Glutamatergic neuron (in vitro differentiated cells): Measurements from ENCODE around the gene RTF1. TPM values are rescaled to one million over a fixed set of nuclear protein-coding genes. Genes with fewer than 3 reads are reported as not detected.
A peak's percentile ranks its signal among the peaks of the same experiment; 100 is the strongest.

Experiments
- DNase-seq: peaks from one replicate; pipeline ENCODE4 v3.0.0; 2022
- H3K27ac Mint-ChIP-seq: one replicate; pipeline ENCODE4 v1.8.0; 2020; ENCODE audit warnings: mild to moderate bottlenecking, mixed read lengths, inconsistent platforms; ENCODE audit not compliant: unreplicated experiment
- H3K27me3 Mint-ChIP-seq: one replicate; pipeline ENCODE4 v1.8.0; 2020; ENCODE audit warnings: mild to moderate bottlenecking, moderate library complexity, mixed read lengths, inconsistent platforms; ENCODE audit not compliant: unreplicated experiment
- H3K36me3 Mint-ChIP-seq: one replicate; pipeline ENCODE4 v1.8.0; 2020; ENCODE audit warnings: mild to moderate bottlenecking, mixed read lengths, inconsistent platforms; ENCODE audit not compliant: unreplicated experiment
- H3K4me1 Mint-ChIP-seq: one replicate; pipeline ENCODE4 v1.8.0; 2020; ENCODE audit warnings: mild to moderate bottlenecking, low read depth, mixed read lengths, inconsistent platforms; ENCODE audit not compliant: unreplicated experiment
- H3K4me3 Mint-ChIP-seq: one replicate; pipeline ENCODE4 v1.8.0; 2020; ENCODE audit warnings: mild to moderate bottlenecking, mixed read lengths, inconsistent platforms; ENCODE audit not compliant: unreplicated experiment
- H3K9me3 Mint-ChIP-seq: one replicate; pipeline ENCODE4 v1.8.0; 2020; ENCODE audit warnings: mild to moderate bottlenecking, moderate library complexity, mixed read lengths, inconsistent platforms; ENCODE audit not compliant: unreplicated experiment
- total RNA-seq: library from RNA; stranded (reverse); fragmentation: NEBNext Ultra II Directional; extraction: Animal tissue kit (Norgen Biotek cat#: 25700); gene quantifications from one replicate; pipeline ENCODE4 v1.2.1, GENCODE V29; 2021; ENCODE audit not compliant: unreplicated experiment
- TF ChIP-seq, protein P1 (sequence below): fragments of 200-600 bp; sonication (generic); IDR thresholded peaks from one replicate; pipeline ENCODE4 v1.5.0; 2021; ENCODE audit not compliant: partially characterized antibody, unreplicated experiment

The RTF1 gene
- total RNA-seq, 1 donor from 2014 or later, result 66.4 TPM

DNA sequence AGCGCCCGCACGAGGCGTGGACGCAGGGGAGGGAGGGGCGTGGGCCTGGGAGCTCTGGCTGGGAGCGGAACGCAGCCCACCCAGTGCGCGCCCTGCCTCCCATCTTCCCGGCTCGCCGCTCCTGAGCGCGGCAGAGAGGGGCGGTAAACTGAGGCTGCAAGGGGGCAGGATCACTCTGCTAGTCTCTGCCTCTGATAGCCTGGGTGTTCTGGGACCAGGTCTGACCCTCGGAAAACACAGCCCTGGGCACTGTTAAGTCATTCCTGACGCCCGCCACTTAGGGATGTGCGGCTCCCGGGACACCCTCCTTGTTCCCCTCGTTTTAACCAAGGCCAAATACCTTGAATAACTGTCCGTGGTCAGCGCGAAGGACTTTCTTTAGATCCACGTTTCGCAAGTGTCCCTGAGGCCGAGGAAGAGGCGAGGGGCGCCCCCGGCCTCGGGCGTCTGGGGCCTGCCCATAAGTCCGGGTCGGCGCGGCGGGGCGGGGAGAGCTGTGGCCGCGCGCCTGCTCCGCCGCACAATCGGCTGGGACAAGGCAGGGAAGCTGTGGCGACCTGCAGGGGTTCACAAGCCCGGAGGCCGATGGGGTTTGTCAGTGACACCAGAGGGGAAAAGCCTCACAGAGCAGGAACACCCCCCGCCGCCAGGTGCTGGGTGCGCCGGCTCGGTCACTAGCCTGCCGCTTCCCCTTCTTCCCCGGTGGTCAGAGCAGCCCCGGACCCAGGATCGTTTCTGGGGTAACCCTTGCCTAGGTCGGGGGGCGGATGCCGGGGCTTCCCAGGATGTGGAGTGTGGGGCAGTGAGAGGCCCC, 78.2 kb downstream of the RTF1 start:
- Mint-ChIP-seq H3K36me3 (no peaks in the 10 kb centered on the region), H3K27me3 (peaks cover 33% of the 10 kb centered on the region), H3K27ac (no peak overlapping the region), H3K4me1 (peaks cover 6% of the 10 kb centered on the region), H3K4me3 (no peak overlapping the region), H3K9me3 (peaks cover 9% of the 10 kb centered on the region)
- TF ChIP-seq, protein P1, sequence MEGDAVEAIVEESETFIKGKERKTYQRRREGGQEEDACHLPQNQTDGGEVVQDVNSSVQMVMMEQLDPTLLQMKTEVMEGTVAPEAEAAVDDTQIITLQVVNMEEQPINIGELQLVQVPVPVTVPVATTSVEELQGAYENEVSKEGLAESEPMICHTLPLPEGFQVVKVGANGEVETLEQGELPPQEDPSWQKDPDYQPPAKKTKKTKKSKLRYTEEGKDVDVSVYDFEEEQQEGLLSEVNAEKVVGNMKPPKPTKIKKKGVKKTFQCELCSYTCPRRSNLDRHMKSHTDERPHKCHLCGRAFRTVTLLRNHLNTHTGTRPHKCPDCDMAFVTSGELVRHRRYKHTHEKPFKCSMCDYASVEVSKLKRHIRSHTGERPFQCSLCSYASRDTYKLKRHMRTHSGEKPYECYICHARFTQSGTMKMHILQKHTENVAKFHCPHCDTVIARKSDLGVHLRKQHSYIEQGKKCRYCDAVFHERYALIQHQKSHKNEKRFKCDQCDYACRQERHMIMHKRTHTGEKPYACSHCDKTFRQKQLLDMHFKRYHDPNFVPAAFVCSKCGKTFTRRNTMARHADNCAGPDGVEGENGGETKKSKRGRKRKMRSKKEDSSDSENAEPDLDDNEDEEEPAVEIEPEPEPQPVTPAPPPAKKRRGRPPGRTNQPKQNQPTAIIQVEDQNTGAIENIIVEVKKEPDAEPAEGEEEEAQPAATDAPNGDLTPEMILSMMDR, result no peak
- DNase-seq, result no peak

DNA sequence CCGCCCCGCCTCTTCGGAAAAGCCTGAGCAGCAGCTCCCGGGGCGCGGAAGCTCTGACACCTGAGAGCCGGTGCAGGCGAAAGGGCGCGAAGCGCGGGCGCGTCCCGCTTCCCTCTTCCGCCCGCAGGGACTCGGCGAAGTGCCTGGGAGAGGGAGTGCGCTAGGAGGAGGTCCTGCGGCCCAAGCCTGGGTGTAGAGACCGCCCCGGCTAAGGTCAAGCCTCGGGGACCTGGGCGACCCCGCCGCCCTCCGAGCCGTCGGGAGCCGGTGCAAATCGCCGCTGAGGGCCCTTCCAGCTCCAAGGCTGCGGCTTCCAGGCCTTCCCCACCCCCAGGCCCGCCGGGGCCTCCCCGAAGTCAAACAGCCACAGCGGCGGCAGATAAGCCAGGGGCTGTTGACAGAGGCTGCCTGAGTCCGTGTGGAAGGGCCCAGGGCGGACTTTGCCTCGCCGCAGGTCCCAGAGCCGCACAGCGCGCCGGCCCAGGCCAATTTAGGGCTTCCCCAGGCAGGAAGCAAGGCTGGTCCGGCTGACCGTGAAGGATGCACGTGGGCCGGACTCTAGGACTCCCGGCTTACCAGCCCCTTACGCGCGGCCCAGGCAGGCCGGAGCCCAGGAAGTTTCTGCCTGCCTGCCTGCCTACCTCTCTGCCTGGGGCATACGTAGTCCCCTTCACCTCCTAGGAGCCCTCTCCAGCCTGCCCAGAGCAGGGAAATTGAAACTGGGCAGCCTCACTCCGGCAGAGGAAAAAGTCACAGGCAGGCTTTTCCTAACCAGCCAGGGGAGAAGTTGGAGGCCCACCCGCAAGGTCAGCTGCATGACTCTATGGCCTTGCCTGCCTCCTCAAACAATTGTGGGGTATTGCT, 79.1 kb downstream of the RTF1 start:
- no peak overlapping the region for H3K4me3 Mint-ChIP-seq
- peak; percentile 44 for DNase-seq
- TF ChIP-seq, protein P1, result no peak

DNA sequence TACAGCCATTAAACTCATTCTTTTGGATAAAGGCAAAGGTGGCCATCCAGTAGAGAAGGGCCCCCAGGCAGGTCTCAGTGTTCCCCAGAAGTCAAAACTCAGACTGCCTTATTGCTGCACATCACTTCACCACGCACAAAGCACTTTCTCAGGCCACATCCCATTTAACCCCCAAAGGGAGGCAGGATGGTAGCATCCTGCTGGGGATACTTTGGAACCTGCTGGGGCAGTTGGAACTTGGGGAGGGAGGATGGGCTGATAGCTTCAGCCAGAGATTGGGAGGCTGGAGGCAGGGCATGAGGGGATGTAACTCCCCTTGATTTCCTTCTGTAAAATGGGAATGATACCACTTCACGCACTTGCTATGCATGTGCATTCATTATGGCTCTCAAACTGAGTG, 81.8 kb downstream of the RTF1 start:
- TF ChIP-seq, protein P1, result no peak
- Mint-ChIP-seq H3K36me3 (no peaks in the 10 kb centered on the region), H3K27me3 (peaks cover 33% of the 10 kb centered on the region), H3K4me1 (no peaks in the 10 kb centered on the region), H3K4me3 (no peak overlapping the region), H3K9me3 (peaks cover 9% of the 10 kb centered on the region), H3K27ac (no peak overlapping the region)
- DNase-seq, result no peak

More for the DNA sequence above, 79.1 kb downstream of the RTF1 start:
- no peak overlapping the region for H3K27ac Mint-ChIP-seq
- H3K4me1 Mint-ChIP-seq, result peaks cover 6% of the 10 kb centered on the region
- peaks cover 9% of the 10 kb centered on the region for H3K9me3 Mint-ChIP-seq
- H3K27me3 Mint-ChIP-seq, result peaks cover 34% of the 10 kb centered on the region
- H3K36me3 Mint-ChIP-seq, result no peaks in the 10 kb centered on the region

DNA sequence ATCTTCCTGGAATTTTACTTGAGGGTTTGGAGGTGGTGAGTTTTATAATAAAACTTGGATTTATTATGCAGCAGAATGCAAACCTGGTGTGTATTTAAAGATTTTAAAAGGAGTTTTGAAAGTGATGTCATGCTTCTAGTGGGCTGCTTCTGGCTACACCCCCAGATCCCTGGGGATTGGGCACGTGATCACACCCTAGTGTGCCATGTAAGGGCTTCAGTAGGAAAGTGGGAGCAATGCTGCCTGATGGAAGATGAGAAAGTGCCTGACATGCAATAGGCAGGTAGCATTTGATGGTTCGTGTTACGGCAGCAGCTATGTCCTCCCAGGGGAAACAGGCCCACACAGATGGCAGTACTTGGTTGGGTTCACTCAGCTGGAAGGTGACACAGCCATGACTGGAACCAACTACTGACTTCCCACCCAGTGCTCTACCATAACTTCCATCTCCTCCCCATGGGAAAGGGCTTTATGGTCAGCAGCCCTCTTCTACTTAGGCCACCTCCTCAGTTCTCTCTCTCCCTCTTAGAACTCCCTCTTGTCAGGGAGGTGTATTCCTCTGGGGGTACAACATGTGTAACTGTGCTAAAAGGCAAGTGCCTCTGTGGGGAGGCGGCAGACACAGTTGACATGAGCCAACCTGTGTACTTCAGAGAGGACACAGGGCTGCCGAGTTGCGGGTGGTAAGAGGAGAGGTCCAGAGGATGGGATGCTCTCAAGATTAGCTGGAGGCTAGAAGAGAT, 82.4 kb downstream of the RTF1 start:
- Mint-ChIP-seq H3K9me3 (peaks cover 9% of the 10 kb centered on the region), H3K4me1 (no peaks in the 10 kb centered on the region), H3K27ac (no peak overlapping the region), H3K4me3 (no peak overlapping the region), H3K36me3 (no peaks in the 10 kb centered on the region), H3K27me3 (peaks cover 37% of the 10 kb centered on the region)
- DNase-seq, result no peak
- TF ChIP-seq, protein P1, result no peak
